GM19240 (cell line): ENCODE measurements around the gene MAPK8IP3.

Experiments
- DNase-seq: peaks from one replicate; pipeline ENCODE4 v3.0.0; 2011; ENCODE audit warnings: low spot score; ENCODE audit not compliant: insufficient read length

MAPK8IP3 gene

GRCh38 chr16:1705688-1706385, at the start of gene MAPK8IP3:
Gene MAPK8IP3 (plus strand): TSS chr16:1706195. CDS start chr16:1706340, 145 bp downstream.
- DNase-seq = peak; percentile 97

- DNase-seq = no peak
Observed at GRCh38 chr16:1656808-1657617, 49.0 kb upstream of the MAPK8IP3 start.

GRCh38 chr16:1657841-1658240, 48.2 kb upstream of the MAPK8IP3 start:
- DNase-seq = no peak

GRCh38 chr16:1659031-1659430, 47.0 kb upstream of the MAPK8IP3 start:
- DNase-seq = no peak

- DNase-seq = no peak
Observed at GRCh38 chr16:1661826-1662225, 44.2 kb upstream of the MAPK8IP3 start.

- DNase-seq = no peak
Observed at GRCh38 chr16:1662543-1662942, 43.5 kb upstream of the MAPK8IP3 start.

- DNase-seq = no peak
Observed at GRCh38 chr16:1665829-1666228, 40.2 kb upstream of the MAPK8IP3 start.

GRCh38 chr16:1666316-1666715, 39.7 kb upstream of the MAPK8IP3 start:
- DNase-seq = no peak

- no peak for DNase-seq
Observed at GRCh38 chr16:1667271-1667670, 38.7 kb upstream of the MAPK8IP3 start.

GRCh38 chr16:1667916-1668315, 38.1 kb upstream of the MAPK8IP3 start:
- no peak for DNase-seq

GRCh38 chr16:1668612-1669319, 37.2 kb upstream of the MAPK8IP3 start:
- no peak for DNase-seq

- no peak for DNase-seq
Observed at GRCh38 chr16:1669698-1670097, 36.3 kb upstream of the MAPK8IP3 start.

GRCh38 chr16:1670371-1670770, 35.6 kb upstream of the MAPK8IP3 start:
- no peak for DNase-seq

- DNase-seq = no peak
Observed at GRCh38 chr16:1670866-1671265, 35.1 kb upstream of the MAPK8IP3 start.

GRCh38 chr16:1673424-1674151, 32.4 kb upstream of the MAPK8IP3 start:
- no peak for DNase-seq

GRCh38 chr16:1674306-1674705, 31.7 kb upstream of the MAPK8IP3 start:
- DNase-seq = no peak

- DNase-seq = no peak
Observed at GRCh38 chr16:1674751-1675664, 31.0 kb upstream of the MAPK8IP3 start.

GRCh38 chr16:1676661-1677060, 29.3 kb upstream of the MAPK8IP3 start:
- DNase-seq = no peak

- DNase-seq = no peak
Observed at GRCh38 chr16:1677339-1677738, 28.7 kb upstream of the MAPK8IP3 start.

- peak; percentile 99 for DNase-seq
Observed at GRCh38 chr16:1677942-1678499, 28.0 kb upstream of the MAPK8IP3 start, which contains the start of gene JPT2. Gene JPT2 (plus strand): TSS chr16:1678279. CDS start chr16:1678313, 34 bp downstream.
